ENCODE results near the gene ZGPAT. TPM values are rescaled to one million over a fixed set of nuclear protein-coding genes. Genes with fewer than 3 reads are reported as not detected.

ZGPAT gene
- total and polyA plus RNA-seq, 2 donors (not counting 1 experiment from before 2014, with no cell fraction given): 46.1 to 62.1 TPM

DNA sequence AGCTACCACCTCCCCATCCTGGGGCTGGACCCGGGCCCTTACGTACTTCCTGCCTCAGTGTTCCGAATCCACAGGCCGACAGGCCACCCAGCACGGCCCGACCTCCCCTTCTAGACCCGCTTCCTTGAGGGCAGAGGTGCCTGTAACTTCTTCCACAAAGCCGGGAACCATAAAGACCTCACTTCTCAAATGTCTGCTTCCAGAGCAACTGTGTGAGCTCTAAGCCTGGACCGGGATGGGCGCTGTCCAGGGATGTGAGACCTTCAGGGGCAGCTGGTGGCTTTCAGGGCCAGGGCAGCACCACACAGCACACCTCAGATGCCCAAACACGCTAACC, 41.1 kb downstream of the ZGPAT start:
- no peaks in the 10 kb centered on the region for H3K4me1 Mint-ChIP-seq
- Histone ChIP-seq H3K4me2 (replicated peaks; ENCODE audit: low read depth, low read length, poor library complexity, severe bottlenecking) (no peak overlapping the region), H3K27ac (ENCODE audit: low read length in 2 of 2) (no peak overlapping the region), H3K4me3 (ENCODE audit: control extremely low read depth in 1 of 5, extremely low read depth in 1 of 5, insufficient read depth in 1 of 5, low read depth in 2 of 5, low read length in 4 of 5) (no peak overlapping the region), H3K36me3 (replicated peaks in 1 of 2; ENCODE audit: control extremely low read depth in 1 of 2, control insufficient read depth in 1 of 2, extremely low read depth in 1 of 2, insufficient read depth in 2 of 2, low read length in 1 of 2) (no peaks in the 10 kb centered on the region), H3K27me3 (replicated peaks in 1 of 4; ENCODE audit: control extremely low read depth in 1 of 4, control insufficient read depth in 3 of 4, insufficient read depth in 4 of 4, low read length in 3 of 4) (no peaks in the 10 kb centered on the region), H3K9ac (ENCODE audit: low read length) (no peak overlapping the region), H3K4me1 (ENCODE audit: control insufficient read depth in 2 of 2, insufficient read depth in 2 of 2, low read length in 2 of 2) (no peaks in the 10 kb centered on the region), H2AFZ (ENCODE audit: insufficient read depth, low read depth, low read length, poor library complexity, severe bottlenecking) (no peak overlapping the region), H3K79me2 (ENCODE audit: control insufficient read depth, insufficient read depth, low read length) (no peaks in the 10 kb centered on the region), H4K20me1 (ENCODE audit: control insufficient read depth, insufficient read depth, low read length, poor library complexity, severe bottlenecking) (no peaks in the 10 kb centered on the region), H3K9me3 (ENCODE audit: control extremely low read depth in 1 of 3, control insufficient read depth in 2 of 3, insufficient read depth in 1 of 3, low read length in 2 of 3) (peaks cover 0 to 3% (median 0%) of the 10 kb centered on the region in 3 donors)
- no peaks in the 10 kb centered on the region for H3K27me3 Mint-ChIP-seq
- DNase-seq (no peak), ATAC-seq (ENCODE audit: low read depth) (no peak)
- ChIA-PET POLR2A (no interaction called here), CTCF (no interaction called here)
- 96% methylated on average over 10 of the region's 11 CpGs for WGBS (ENCODE audit: insufficient coverage)
- H3K27ac Mint-ChIP-seq: no peak overlapping the region
- intact Hi-C loops (cut with micrococcal nuclease): no loop called here
- no peak overlapping the region for H3K4me3 Mint-ChIP-seq
- H3K9me3 Mint-ChIP-seq (ENCODE audit: insufficient read depth): no peaks in the 10 kb centered on the region
- TF ChIP-seq CTCF (IDR thresholded peaks at IDR 0.05) (no peak), EZH2 (IDR thresholded peaks at IDR 0.05; ENCODE audit: borderline replicate concordance, insufficient read depth, low read depth, low read length, poor library complexity, severe bottlenecking) (no peak)

- H3K27me3 ChIP-seq (replicated peaks in 1 of 4; ENCODE audit: control extremely low read depth in 1 of 4, control insufficient read depth in 3 of 4, insufficient read depth in 4 of 4, low read length in 3 of 4): no peaks in the 10 kb centered on the region
- H3K9ac ChIP-seq (ENCODE audit: low read length): no peak overlapping the region
- no peak overlapping the region for H3K4me3 ChIP-seq (ENCODE audit: control extremely low read depth in 1 of 5, extremely low read depth in 1 of 5, insufficient read depth in 1 of 5, low read depth in 2 of 5, low read length in 4 of 5)
- WGBS (ENCODE audit: insufficient coverage): 92% methylated on average over 11 of the region's 16 CpGs
- ATAC-seq (ENCODE audit: low read depth) (no peak), DNase-seq (no peak)
- no peaks in the 10 kb centered on the region for H3K4me1 ChIP-seq (ENCODE audit: control insufficient read depth in 2 of 2, insufficient read depth in 2 of 2, low read length in 2 of 2)
- H2AFZ ChIP-seq (ENCODE audit: insufficient read depth, low read depth, low read length, poor library complexity, severe bottlenecking): no peak overlapping the region
- POLR2A ChIA-PET: no interaction called here
- H3K9me3 ChIP-seq (ENCODE audit: control extremely low read depth in 1 of 3, control insufficient read depth in 2 of 3, insufficient read depth in 1 of 3, low read length in 2 of 3): peaks cover 0 to 3% (median 0%) of the 10 kb centered on the region in 3 donors
- no peaks in the 10 kb centered on the region for H3K27me3 Mint-ChIP-seq
- H3K36me3 ChIP-seq (replicated peaks in 1 of 2; ENCODE audit: control extremely low read depth in 1 of 2, control insufficient read depth in 1 of 2, extremely low read depth in 1 of 2, insufficient read depth in 2 of 2, low read length in 1 of 2): no peaks in the 10 kb centered on the region
- H3K9me3 Mint-ChIP-seq (ENCODE audit: insufficient read depth): no peaks in the 10 kb centered on the region
- no peaks in the 10 kb centered on the region for H3K4me1 Mint-ChIP-seq
- intact Hi-C loops (cut with micrococcal nuclease): no loop called here
- H4K20me1 ChIP-seq (ENCODE audit: control insufficient read depth, insufficient read depth, low read length, poor library complexity, severe bottlenecking): no peaks in the 10 kb centered on the region
- no peaks in the 10 kb centered on the region for H3K79me2 ChIP-seq (ENCODE audit: control insufficient read depth, insufficient read depth, low read length)
- no peak overlapping the region for H3K27ac ChIP-seq (ENCODE audit: low read length in 2 of 2)
- CTCF ChIA-PET: no interaction called here
- no peak overlapping the region for H3K4me2 ChIP-seq (replicated peaks; ENCODE audit: low read depth, low read length, poor library complexity, severe bottlenecking)
- TF ChIP-seq CTCF (IDR thresholded peaks at IDR 0.05) (no peak), EZH2 (IDR thresholded peaks at IDR 0.05; ENCODE audit: borderline replicate concordance, insufficient read depth, low read depth, low read length, poor library complexity, severe bottlenecking) (no peak)
- H3K4me3 Mint-ChIP-seq: no peak overlapping the region
- no peak overlapping the region for H3K27ac Mint-ChIP-seq
These were observed 42.0 kb downstream of the ZGPAT start for GRCh38 chr20:63749597-63750508.
